GM10248 (cell line): Measurements from ENCODE around the gene PLK1.

ENCODE experiments used
- CTCF ChIA-PET: fragments of 300-600 bp; sonication (Branson Sonifier 250); formaldehyde crosslinking; extraction: SDS; loops from one replicate; lab custom pipeline; 2021; ENCODE audit warnings: antibody characterized with exemption; lab: Yijun Ruan, JAX
- POLR2A ChIA-PET: fragments of 350-650 bp; sonication (Branson Sonifier 250); formaldehyde crosslinking; extraction: SDS; loops from one replicate; lab custom pipeline; 2020; ENCODE audit warnings: antibody characterized with exemption; lab: Yijun Ruan, JAX
- DNase-seq: peaks from one replicate; pipeline ENCODE4 v3.0.0; 2012; ENCODE audit errors: extremely low spot score
- CTCF ChIP-seq: IDR thresholded peaks from 2 replicates; pipeline ENCODE4 v1.5.1; 2012; ENCODE audit warnings: mild to moderate bottlenecking, low read depth; ENCODE audit errors: extremely low read depth, missing control alignments, control extremely low read depth

Gene PLK1

GRCh38 chr16:23640931-23641765 is 37.5 kb upstream of the PLK1 start, which contains the start of the genes DCTN5 and PALB2:
Gene DCTN5, plus strand, starts transcription at chr16:23641466. Its CDS starts 77 bp downstream, at chr16:23641543.
Gene PALB2, minus strand, starts transcription at chr16:23641310. Its CDS starts 153 bp downstream, at chr16:23641157.
- POLR2A ChIA-PET = interaction anchor here (0.6 kb wide), 1 partner anchor 72 kb away, joined by 3 read pairs; no protein-coding TSS in a partner anchor
- no peak for TF ChIP-seq CTCF
- DNase-seq = peak; percentile 99
- CTCF ChIA-PET = interaction anchor here (1.2 to 1.8 kb wide), 6 partner anchors 8 to 84 kb away, joined by 3 to 7 read pairs (median 4); partner anchors contain the start of genes EARS2 and UBFD1

GRCh38 chr16:23642246-23642774 is 36.4 kb upstream of the PLK1 start:
- POLR2A ChIA-PET = no interaction called here
- CTCF ChIA-PET = interaction anchor here (1.2 to 1.8 kb wide), 4 partner anchors 9 to 85 kb away, joined by 3 to 7 read pairs (median 4); partner anchors contain the start of genes EARS2 and UBFD1
- TF ChIP-seq CTCF = no peak
- no peak for DNase-seq

GRCh38 chr16:23650674-23651416 is 27.8 kb upstream of the PLK1 start:
- CTCF ChIA-PET = interaction anchor here (1.0 to 2.1 kb wide), 7 partner anchors 11 to 93 kb away, joined by 3 to 7 read pairs (median 4); partner anchors contain the start of genes PLK1 and UBFD1
- TF ChIP-seq CTCF = no peak
- no peak for DNase-seq
- POLR2A ChIA-PET = interaction anchor here (1.3 kb wide), 1 partner anchor 13 kb away, joined by 3 read pairs; no protein-coding TSS in a partner anchor

GRCh38 chr16:23651943-23652468 is 26.7 kb upstream of the PLK1 start:
- TF ChIP-seq CTCF = no peak
- POLR2A ChIA-PET = interaction anchor here (0.5 kb wide), 1 partner anchor 258 kb away, joined by 6 read pairs; no protein-coding TSS in a partner anchor
- peak; percentile 37 for DNase-seq
- CTCF ChIA-PET = interaction anchor here (1.0 to 2.1 kb wide), 4 partner anchors 9 to 27 kb away, joined by 4 to 7 read pairs (median 5); partner anchors contain the start of gene PLK1

- ChIA-PET POLR2A (interaction anchor here (0.7 to 1.3 kb wide), 2 partner anchors 9 to 13 kb away, joined by 3 read pairs; no protein-coding TSS in a partner anchor), CTCF (interaction anchor here (0.8 to 1.6 kb wide), 4 partner anchors 9 to 16 kb away, joined by 3 to 6 read pairs (median 6); no protein-coding TSS in a partner anchor)
- no peak for TF ChIP-seq CTCF
- DNase-seq = no peak
Measured at GRCh38 chr16:23663918-23664317, 14.8 kb upstream of the PLK1 start.
